Measurements from ENCODE around the gene C1orf167. TPM values are rescaled to one million over a fixed set of nuclear protein-coding genes. Genes with fewer than 3 reads are reported as not detected.
A peak's percentile ranks its signal among the peaks of the same experiment; 100 is the strongest.

The C1orf167 gene
- total RNA-seq, 1 experiment from 2014 or later, result 0.39 TPM

GRCh38 chr1:11804666-11805421, 42.9 kb downstream of the C1orf167 start:
- H2AFZ ChIP-seq (ENCODE audit: low read length), result no peak overlapping the region
- no CpG with 5 or more reads among the region's 17 CpGs for WGBS (ENCODE audit: extremely low coverage, insufficient read length, low lambda C conversion rate)

More at GRCh38 chr1:11804666-11805421, 42.9 kb downstream of the C1orf167 start:
- peak overlapping the region; percentile 70 for H3K9ac ChIP-seq (ENCODE audit: extremely low read depth, insufficient read length, low read length)
- no peak overlapping the region for H4K5ac ChIP-seq (ENCODE audit: insufficient read length, low read depth, low read length)
- H3K27ac ChIP-seq (ENCODE audit: insufficient read length, low read depth, low read length), result no peak overlapping the region
- H3K23me2 ChIP-seq (ENCODE audit: insufficient read length, low read depth, low read length, poor library complexity, severe bottlenecking), result peaks cover 13% of the 10 kb centered on the region
- Mint-ChIP-seq H3K27ac (peak overlapping the region in 2 of 3 experiments; percentile 85 to 89; a peak in 5 of 7 replicates), H3K36me3 (ENCODE audit: insufficient read depth in 1 of 3, low read depth in 3 of 3) (peaks cover 27 to 46% (median 36%) of the 10 kb centered on the region in 3 experiments), H3K27me3 (ENCODE audit: low read depth) (no peaks in the 10 kb centered on the region; the same call in 1 of the 2 replicates), H3K9me3 (no peaks in the 10 kb centered on the region), H3K4me1 (peaks cover 36 to 48% of the 10 kb centered on the region in 2 experiments), H3K4me3 (peak overlapping the region; percentile 98 to 99)
- no peak overlapping the region for H2BK20ac ChIP-seq (ENCODE audit: low read depth, low read length, poor library complexity, severe bottlenecking)
- H3K56ac ChIP-seq (ENCODE audit: insufficient read length, low read depth, low read length), result no peak overlapping the region
- TF ChIP-seq CTCF (conservative IDR thresholded peaks at IDR 0.05), result no peak
- no peaks in the 10 kb centered on the region for H3K27me3 ChIP-seq (ENCODE audit: insufficient read depth, low read length)
- no peak overlapping the region for H2AK5ac ChIP-seq (ENCODE audit: insufficient read length, low read length)
- H2BK120ac ChIP-seq (ENCODE audit: low read depth, low read length, poor library complexity, severe bottlenecking), result no peak overlapping the region
- no peak overlapping the region for H3T11ph ChIP-seq (ENCODE audit: low read length)
- H3K9me3 ChIP-seq (ENCODE audit: control insufficient read depth, low read depth, low read length), result no peaks in the 10 kb centered on the region
- peaks cover 7% of the 10 kb centered on the region; the same call in 1 of the 2 replicates for H3K79me2 ChIP-seq (ENCODE audit: insufficient read depth, low read length)
- no peak overlapping the region; the same call in 1 of the 2 replicates for H3K14ac ChIP-seq (ENCODE audit: insufficient read depth, low read length)
- peak overlapping the region; percentile 92 for H3K4me2 ChIP-seq (ENCODE audit: insufficient read depth, insufficient read length, low read length)
- no peaks in the 10 kb centered on the region for H4K20me1 ChIP-seq (ENCODE audit: control insufficient read depth, insufficient read depth, insufficient read length)
- no peak overlapping the region for H2BK12ac ChIP-seq (ENCODE audit: insufficient read length, low read depth, low read length)
- no peak for DNase-seq
- peaks cover 3% of the 10 kb centered on the region; the same call in 1 of the 2 replicates for H3K4me1 ChIP-seq (ENCODE audit: insufficient read depth, low read length)
- H3K4ac ChIP-seq (ENCODE audit: low read depth, low read length), result no peak overlapping the region
- no peaks in the 10 kb centered on the region for H3K79me1 ChIP-seq (ENCODE audit: insufficient read depth, low read depth, low read length, poor library complexity, severe bottlenecking)
- no peak overlapping the region for H3K18ac ChIP-seq (ENCODE audit: insufficient read length, low read depth, low read length)
- no peak overlapping the region for H2BK5ac ChIP-seq (ENCODE audit: insufficient read length, low read length)
- no peak overlapping the region for H4K91ac ChIP-seq (ENCODE audit: insufficient read length, low read depth, low read length)
- no peak overlapping the region for H3K23ac ChIP-seq (ENCODE audit: insufficient read length, low read depth, low read length)
- H2BK15ac ChIP-seq (ENCODE audit: low read depth, low read length), result no peak overlapping the region
- H4K8ac ChIP-seq (replicated peaks; ENCODE audit: insufficient read length, low read depth, low read length), result no peak overlapping the region
